Measurements from ENCODE around the gene PAX9. TPM values are rescaled to one million over a fixed set of nuclear protein-coding genes. Genes with fewer than 3 reads are reported as not detected.

The PAX9 gene
- total and polyA plus RNA-seq, 2 of the 13 experiments (the other 11 are each of a cell fraction or from before 2014, with no cell fraction given), result 0.03 TPM; not detected in 1

GRCh38 chr14:36718216-36718615 is 56.6 kb downstream of the PAX9 start (continued):
- TF ChIP-seq ZSCAN9 (CRISPR knock-in tag; IDR thresholded peaks at IDR 0.05; ENCODE audit: borderline replicate concordance), result 0 out of 2 replicates have a peak, but pooled peaks have one; percentile 45
- no peak for TF ChIP-seq KLF9 (CRISPR knock-in tag; IDR thresholded peaks at IDR 0.05; ENCODE audit: low read depth)

GRCh38 chr14:36719823-36720222 is 58.2 kb downstream of the PAX9 start:
- no peak overlapping the region for H3K27ac ChIP-seq (ENCODE audit: extremely low read length, insufficient read depth, low read length)
- H3K79me2 ChIP-seq (ENCODE audit: insufficient read depth, low read length), result no peaks in the 10 kb centered on the region
- in situ Hi-C loops (cut with HindIII; ENCODE audit: extremely low pct_ligation_motif_present, low pct_unique_long_range_greater_than_20kb) (no loop called here), intact Hi-C loops (cut with micrococcal nuclease; ENCODE audit: unreplicated experiment) (no loop called here)
- DNase-seq (ENCODE audit: low spot score) (no peak), ATAC-seq (no peak), FAIRE-seq (no peak)
- CTCF ChIA-PET (ENCODE audit: low intra/inter-chr PET ratio, low total read pairs), result no interaction called here
- WGBS (ENCODE audit: low lambda C conversion rate), result 22% methylated on average over 7 of the region's 7 CpGs
- H3K4me2 ChIP-seq (ENCODE audit: low read depth, low read length), result no peak overlapping the region
- H3K27me3 ChIP-seq (ENCODE audit: control insufficient read depth in 1 of 2, insufficient read depth in 2 of 2, low read length in 2 of 2), result no peaks in the 10 kb centered on the region
- no peaks in the 10 kb centered on the region for H4K20me1 ChIP-seq (ENCODE audit: insufficient read depth, low read length)
- H3K36me3 ChIP-seq (replicated peaks in 1 of 2; ENCODE audit: control insufficient read depth in 1 of 2, insufficient read depth in 2 of 2, low read length in 2 of 2), result no peaks in the 10 kb centered on the region
- H3K4me3 ChIP-seq (replicated peaks in 1 of 3; ENCODE audit: insufficient read depth in 1 of 3, low read depth in 2 of 3, low read length in 3 of 3), result no peak overlapping the region
- H3K9me3 ChIP-seq (ENCODE audit: low read length), result no peaks in the 10 kb centered on the region
- no TSS peak for BruUV-seq (replicated peaks)
- H2AFZ ChIP-seq (ENCODE audit: low read length), result no peak overlapping the region
- H3K9ac ChIP-seq (ENCODE audit: insufficient read depth, low read depth, low read length), result no peak overlapping the region
- POLR2A ChIA-PET, result no interaction called here
- peaks cover 10% of the 10 kb centered on the region; the same call in 1 of the 2 replicates for H3K4me1 ChIP-seq (ENCODE audit: insufficient read depth, low read length)
- TF ChIP-seq HOXD1 (CRISPR knock-in tag; IDR thresholded peaks at IDR 0.05), result no peak

GRCh38 chr14:36720657-36721056 is 59.0 kb downstream of the PAX9 start:
- H3K4me3 ChIP-seq (replicated peaks in 1 of 3; ENCODE audit: insufficient read depth in 1 of 3, low read depth in 2 of 3, low read length in 3 of 3), result no peak overlapping the region
- no peaks in the 10 kb centered on the region for H4K20me1 ChIP-seq (ENCODE audit: insufficient read depth, low read length)
- H2AFZ ChIP-seq (ENCODE audit: low read length), result no peak overlapping the region
- no TSS peak for BruUV-seq (replicated peaks)
- in situ Hi-C loops (cut with HindIII; ENCODE audit: extremely low pct_ligation_motif_present, low pct_unique_long_range_greater_than_20kb) (no loop called here), intact Hi-C loops (cut with micrococcal nuclease; ENCODE audit: unreplicated experiment) (no loop called here)
- ATAC-seq (no peak), FAIRE-seq (no peak), DNase-seq (ENCODE audit: low spot score) (no peak)
- ChIA-PET CTCF (ENCODE audit: low intra/inter-chr PET ratio, low total read pairs) (no interaction called here), POLR2A (no interaction called here)
- no peaks in the 10 kb centered on the region for H3K36me3 ChIP-seq (replicated peaks in 1 of 2; ENCODE audit: control insufficient read depth in 1 of 2, insufficient read depth in 2 of 2, low read length in 2 of 2)
- peaks cover 10% of the 10 kb centered on the region; the same call in 1 of the 2 replicates for H3K4me1 ChIP-seq (ENCODE audit: insufficient read depth, low read length)
- H3K27me3 ChIP-seq (ENCODE audit: control insufficient read depth in 1 of 2, insufficient read depth in 2 of 2, low read length in 2 of 2), result no peaks in the 10 kb centered on the region
- no peaks in the 10 kb centered on the region for H3K9me3 ChIP-seq (ENCODE audit: low read length)
- H3K4me2 ChIP-seq (ENCODE audit: low read depth, low read length), result no peak overlapping the region
- WGBS (ENCODE audit: low lambda C conversion rate), result 6% methylated on average over 2 of the region's 2 CpGs
- H3K79me2 ChIP-seq (ENCODE audit: insufficient read depth, low read length), result no peaks in the 10 kb centered on the region
- H3K27ac ChIP-seq (ENCODE audit: extremely low read length, insufficient read depth, low read length), result no peak overlapping the region
- no peak for TF ChIP-seq DR1 (CRISPR knock-in tag; IDR thresholded peaks at IDR 0.05)
- no peak for TF ChIP-seq ZNF761 (CRISPR knock-in tag; conservative IDR thresholded peaks at IDR 0.05)
- TF ChIP-seq ZC3H13 (CRISPR knock-in tag; IDR thresholded peaks at IDR 0.05), result no peak
- TF ChIP-seq KLF16 (CRISPR knock-in tag; IDR thresholded peaks at IDR 0.05), result no peak
- H3K9ac ChIP-seq (ENCODE audit: insufficient read depth, low read depth, low read length), result no peak overlapping the region

Data from HepG2 (cell line).